ENCODE measurements around the gene GFRA4.

The GFRA4 gene

GRCh38 chr20:3614466-3614865, 48.7 kb downstream of the GFRA4 start:
- no peak for DNase-seq

GRCh38 chr20:3613821-3614440, 49.3 kb downstream of the GFRA4 start:
- DNase-seq: no peak

GRCh38 chr20:3612795-3613572, 50.2 kb downstream of the GFRA4 start:
- no peak for DNase-seq

- DNase-seq: no peak
These were observed 51.3 kb downstream of the GFRA4 start for GRCh38 chr20:3611901-3612300.

Measured in stimulated activated naive CD4-positive, alpha-beta T cell (primary cell).